KMS-11 (cell line): ENCODE results near the gene OR5A1.

Experiments
- H2AFZ ChIP-seq: fragments of 200-600 bp; sonication (generic); 2 replicates; pipeline ENCODE4 v1.6.1; 2016; ENCODE audit warnings: antibody characterized with exemption, mixed run types, low read depth
- H3K27ac ChIP-seq: fragments of 200-600 bp; sonication (generic); 2 replicates; pipeline ENCODE4 v1.6.1; 2016; ENCODE audit warnings: mild to moderate bottlenecking, mixed run types
- H3K27me3 ChIP-seq: fragments of 200-600 bp; sonication (generic); 2 replicates; pipeline ENCODE4 v1.6.1; 2017; ENCODE audit warnings: mild to moderate bottlenecking, low read depth, mixed run types, moderate library complexity; ENCODE audit not compliant: insufficient read depth
- H3K36me3 ChIP-seq: fragments of 200-600 bp; sonication (generic); 2 replicates; pipeline ENCODE4 v1.6.1; 2017; ENCODE audit warnings: mild to moderate bottlenecking, mixed run types; ENCODE audit not compliant: insufficient read depth
- H3K4me1 ChIP-seq: fragments of 200-600 bp; sonication (generic); 2 replicates; pipeline ENCODE4 v1.6.1; 2016; ENCODE audit warnings: mild to moderate bottlenecking, low read depth, mixed run types; ENCODE audit not compliant: poor library complexity, severe bottlenecking
- H3K4me2 ChIP-seq: fragments of 200-600 bp; sonication (generic); 2 replicates; pipeline ENCODE4 v1.7.0; 2016; ENCODE audit warnings: mild to moderate bottlenecking, mixed run types
- H3K4me3 ChIP-seq: fragments of 200-600 bp; sonication (generic); IDR thresholded peaks from 2 replicates; pipeline ENCODE4 v1.6.1; 2017; ENCODE audit warnings: low read depth, low read length, mixed read lengths; ENCODE audit not compliant: insufficient read depth
- H3K79me2 ChIP-seq: fragments of 200-600 bp; sonication (generic); 2 replicates; pipeline ENCODE4 v1.6.1; 2016; ENCODE audit warnings: low read depth, mixed run types; ENCODE audit not compliant: insufficient read depth
- H3K9ac ChIP-seq: fragments of 200-600 bp; sonication (generic); 2 replicates; pipeline ENCODE4 v1.6.1; 2016; ENCODE audit warnings: mild to moderate bottlenecking, mixed run types
- H4K20me1 ChIP-seq: fragments of 200-600 bp; sonication (generic); 2 replicates; pipeline ENCODE4 v1.6.1; 2016; ENCODE audit warnings: mild to moderate bottlenecking, mixed run types; ENCODE audit not compliant: insufficient read depth
- CTCF ChIP-seq: fragments of 200-600 bp; sonication (generic); conservative IDR thresholded peaks from 2 replicates; pipeline ENCODE4 v1.6.1; 2017; ENCODE audit warnings: low read depth, mild to moderate bottlenecking, antibody characterized with exemption, low read length, moderate library complexity, mixed read lengths

Gene OR5A1

GRCh38 chr11:59475176-59475575 lies 38.9 kb downstream of the OR5A1 start:
- Histone ChIP-seq H3K4me3 (no peak overlapping the region), H4K20me1 (no peaks in the 10 kb centered on the region), H3K4me2 (no peak overlapping the region), H3K27me3 (no peaks in the 10 kb centered on the region), H3K36me3 (no peaks in the 10 kb centered on the region), H2AFZ (no peak overlapping the region), H3K27ac (no peak overlapping the region), H3K9ac (no peak overlapping the region), H3K4me1 (no peaks in the 10 kb centered on the region), H3K79me2 (no peaks in the 10 kb centered on the region)
- no peak for TF ChIP-seq CTCF

- no peak overlapping the region for H2AFZ ChIP-seq
- no peaks in the 10 kb centered on the region for H3K27me3 ChIP-seq
- no peaks in the 10 kb centered on the region for H3K36me3 ChIP-seq
- no peak overlapping the region for H3K4me2 ChIP-seq
- no peaks in the 10 kb centered on the region for H3K79me2 ChIP-seq
- no peaks in the 10 kb centered on the region for H4K20me1 ChIP-seq
- H3K4me3 ChIP-seq, result no peak overlapping the region
- no peak overlapping the region for H3K9ac ChIP-seq
- no peaks in the 10 kb centered on the region for H3K4me1 ChIP-seq
- no peak overlapping the region for H3K27ac ChIP-seq
- no peak for TF ChIP-seq CTCF
Measured at GRCh38 chr11:59479906-59480305, 43.6 kb downstream of the OR5A1 start.

- Histone ChIP-seq H3K4me3 (no peak overlapping the region), H3K79me2 (no peaks in the 10 kb centered on the region), H3K9ac (no peak overlapping the region), H3K4me2 (no peak overlapping the region), H3K27ac (no peak overlapping the region), H3K4me1 (no peaks in the 10 kb centered on the region), H3K36me3 (no peaks in the 10 kb centered on the region), H3K27me3 (no peaks in the 10 kb centered on the region), H2AFZ (no peak overlapping the region), H4K20me1 (no peaks in the 10 kb centered on the region)
- no peak for TF ChIP-seq CTCF
Measured at GRCh38 chr11:59480359-59480758, 44.1 kb downstream of the OR5A1 start.
